Naive thymus-derived CD4-positive, alpha-beta T cell (primary cell): ENCODE results near the gene C9orf85. TPM values are rescaled to one million over a fixed set of nuclear protein-coding genes. Genes with fewer than 3 reads are reported as not detected.

ENCODE experiments used
- ATAC-seq: fragments of 150-1000 bp; cut with Tn5 transposase; 2 replicates; pipeline ENCODE4 v1.10.0; 2021; ENCODE audit warnings: mild to moderate bottlenecking, moderate library complexity
- CTCF ChIA-PET: fragments of 350-600 bp; sonication (Branson Sonifier 250); formaldehyde crosslinking; loops from one replicate; lab custom pipeline; 2021; ENCODE audit warnings: antibody characterized with exemption; lab: Charles Lee
- POLR2A ChIA-PET: fragments of 350-600 bp; sonication (Branson Sonifier 250); formaldehyde crosslinking; loops from one replicate; lab custom pipeline; 2021; ENCODE audit warnings: antibody characterized with exemption, inconsistent platforms; lab: Charles Lee
- DNase-seq, 9 donors: peaks; one replicate each; pipeline versions ENCODE4 v3.0.0 to v3.0.0-alpha.2; 2020 to 2022; ENCODE audit warnings: mixed read lengths in 1 of 9
- H3K27ac ChIP-seq: one replicate; pipeline ENCODE4 v1.7.0; 2013; ENCODE audit warnings: mild to moderate bottlenecking, low read depth, low read length, moderate library complexity
- H3K27me3 ChIP-seq, 2 donors: one replicate each; pipeline ENCODE4 v1.7.0; 2013; ENCODE audit warnings: low read length in 2 of 2, mild to moderate bottlenecking in 2 of 2, moderate library complexity in 2 of 2; ENCODE audit not compliant: control insufficient read depth in 2 of 2, insufficient read depth in 2 of 2
- H3K36me3 ChIP-seq, 3 experiments: 1 replicate in 2 of 3; 2 replicates in 1 of 3; pipeline ENCODE4 v1.7.0; 2013; ENCODE audit warnings: low read length in 3 of 3, mild to moderate bottlenecking in 3 of 3, moderate library complexity in 1 of 3; ENCODE audit not compliant: insufficient read depth in 3 of 3, control insufficient read depth in 2 of 3
- H3K4me1 ChIP-seq, 2 donors: one replicate each; pipeline ENCODE4 v1.7.0; 2013; ENCODE audit warnings: low read length in 2 of 2, mild to moderate bottlenecking in 2 of 2, moderate library complexity in 1 of 2; ENCODE audit not compliant: control insufficient read depth in 2 of 2, insufficient read depth in 2 of 2
- H3K4me3 ChIP-seq: 2 replicates; pipeline ENCODE4 v1.7.0; 2013; ENCODE audit warnings: mild to moderate bottlenecking, low read length
- H3K9me3 ChIP-seq, 3 experiments: 1 replicate in 2 of 3; 2 replicates in 1 of 3; pipeline ENCODE4 v1.7.0; 2013; ENCODE audit warnings: low read length in 3 of 3; ENCODE audit not compliant: control insufficient read depth in 2 of 3
- H3K27ac Mint-ChIP-seq, 9 donors: one replicate each; pipeline ENCODE4 v1.8.0; 2020 to 2022; ENCODE audit warnings: mixed read lengths in 9 of 9, mild to moderate bottlenecking in 8 of 9, moderate library complexity in 5 of 9, inconsistent platforms in 2 of 9
- H3K27me3 Mint-ChIP-seq, 5 donors: one replicate each; pipeline ENCODE4 v1.8.0; 2021 to 2022; ENCODE audit warnings: mixed read lengths in 5 of 5, mild to moderate bottlenecking in 1 of 5
- H3K36me3 Mint-ChIP-seq, 5 donors: one replicate each; pipeline ENCODE4 v1.8.0; 2020 to 2022; ENCODE audit warnings: mixed read lengths in 5 of 5, mild to moderate bottlenecking in 3 of 5, inconsistent platforms in 1 of 5
- H3K4me1 Mint-ChIP-seq, 7 donors: one replicate each; pipeline ENCODE4 v1.8.0; 2020 to 2022; ENCODE audit warnings: mixed read lengths in 7 of 7, mild to moderate bottlenecking in 3 of 7, inconsistent platforms in 1 of 7
- H3K4me3 Mint-ChIP-seq, 10 donors: one replicate each; pipeline ENCODE4 v1.8.0; 2020 to 2022; ENCODE audit warnings: mild to moderate bottlenecking in 10 of 10, mixed read lengths in 10 of 10, moderate library complexity in 6 of 10, inconsistent platforms in 2 of 10
- H3K9me3 Mint-ChIP-seq, 11 donors: one replicate each; pipeline ENCODE4 v1.8.0; 2020 to 2022; ENCODE audit warnings: mixed read lengths in 11 of 11, mild to moderate bottlenecking in 4 of 11, inconsistent platforms in 1 of 11, moderate library complexity in 1 of 11
- intact Hi-C, 2 donors: fragments of 100-400 bp; cut with micrococcal nuclease; formaldehyde crosslinking; loops; one replicate each; pipeline ENCODE4 v1.15.1; 2023
- polyA plus RNA-seq, 2 donors: library from polyadenylated mRNA; unstranded; fragments of 300-500 nt; fragmentation: Illumina TruSeq; gene quantifications; one replicate each; pipeline ENCODE4 v1.2.3, GENCODE V29; 2021
- total RNA-seq, 6 experiments: library from RNA in 5 of 6; stranded (reverse) in 5 of 6; gene quantifications; 1 replicate in 5 of 6; 2 replicates in 1 of 6; pipeline ENCODE4 v1.2.3 and lab custom pipeline; 2021 to 2026

Gene C9orf85
- total and polyA plus RNA-seq, 7 experiments from 2014 or later: 4.8 to 13.9 (median 9.1) TPM

GRCh38 chr9:71878327-71879274, 32.8 kb upstream of the C9orf85 start:
- no peak for DNase-seq
- H3K9me3 Mint-ChIP-seq: peaks cover 7 to 60% (median 31%) of the 10 kb centered on the region in 11 donors
- no peak overlapping the region for H3K27ac Mint-ChIP-seq
- Histone ChIP-seq H3K9me3 (peaks cover 0 to 21% (median 0%) of the 10 kb centered on the region in 3 experiments), H3K27me3 (no peaks in the 10 kb centered on the region), H3K27ac (no peak overlapping the region), H3K4me1 (no peaks in the 10 kb centered on the region), H3K36me3 (no peaks in the 10 kb centered on the region), H3K4me3 (no peak overlapping the region)
- ATAC-seq: no peak
- no peaks in the 10 kb centered on the region for H3K27me3 Mint-ChIP-seq
- H3K4me1 Mint-ChIP-seq: peaks cover 10 to 35% (median 27%) of the 10 kb centered on the region in 7 donors
- H3K36me3 Mint-ChIP-seq: peaks cover 23 to 57% (median 52%) of the 10 kb centered on the region in 5 donors
- POLR2A ChIA-PET: no interaction called here
- H3K4me3 Mint-ChIP-seq: peak overlapping the region in 1 of 10 donors; percentile 22
- intact Hi-C loops: no loop called here
- CTCF ChIA-PET: interaction anchor here (0.9 kb wide), 1 partner anchor 147 kb away, joined by 3 read pairs; no protein-coding TSS in a partner anchor

GRCh38 chr9:71879644-71880174, 31.7 kb upstream of the C9orf85 start:
- H3K27me3 Mint-ChIP-seq: no peaks in the 10 kb centered on the region
- peak overlapping the region in 1 of 9 donors; percentile 11 for H3K27ac Mint-ChIP-seq
- ChIA-PET CTCF (no interaction called here), POLR2A (no interaction called here)
- peaks cover 10 to 71% (median 40%) of the 10 kb centered on the region in 11 donors for H3K9me3 Mint-ChIP-seq
- no peaks in the 10 kb centered on the region for H3K27me3 ChIP-seq
- DNase-seq: no peak
- no peak overlapping the region for H3K4me3 ChIP-seq
- H3K4me1 ChIP-seq: no peaks in the 10 kb centered on the region
- no peaks in the 10 kb centered on the region for H3K36me3 ChIP-seq
- H3K9me3 ChIP-seq: peaks cover 0 to 27% (median 0%) of the 10 kb centered on the region in 3 experiments
- peak overlapping the region in 1 of 10 donors; percentile 22 for H3K4me3 Mint-ChIP-seq
- ATAC-seq: no peak
- H3K36me3 Mint-ChIP-seq: peaks cover 26 to 66% (median 59%) of the 10 kb centered on the region in 5 donors
- intact Hi-C loops: no loop called here
- peaks cover 10 to 39% (median 27%) of the 10 kb centered on the region in 7 donors for H3K4me1 Mint-ChIP-seq
- H3K27ac ChIP-seq: no peak overlapping the region

GRCh38 chr9:71884005-71884404, 27.4 kb upstream of the C9orf85 start:
- H3K4me1 ChIP-seq: peaks cover 0 to 16% of the 10 kb centered on the region in 2 donors
- POLR2A ChIA-PET: no interaction called here
- no peak overlapping the region for H3K27ac ChIP-seq
- ATAC-seq: no peak
- Mint-ChIP-seq H3K27me3 (no peaks in the 10 kb centered on the region), H3K9me3 (peaks cover 7 to 56% (median 28%) of the 10 kb centered on the region in 11 donors), H3K36me3 (peaks cover 19 to 59% (median 51%) of the 10 kb centered on the region in 5 donors), H3K4me1 (peaks cover 27 to 59% (median 49%) of the 10 kb centered on the region in 7 donors), H3K27ac (peak overlapping the region in 1 of 9 donors; percentile 14), H3K4me3 (no peak overlapping the region)
- H3K36me3 ChIP-seq: no peaks in the 10 kb centered on the region
- no peaks in the 10 kb centered on the region for H3K27me3 ChIP-seq
- intact Hi-C loops: no loop called here
- CTCF ChIA-PET: interaction anchor here (0.6 to 0.7 kb wide), 2 partner anchors 24 to 436 kb away, joined by 3 read pairs; no protein-coding TSS in a partner anchor
- no peak overlapping the region for H3K4me3 ChIP-seq
- H3K9me3 ChIP-seq: peaks cover 0 to 18% (median 0%) of the 10 kb centered on the region in 3 experiments
- DNase-seq: no peak

- CTCF ChIA-PET: no interaction called here
Observed at GRCh38 chr9:71885467-71885866, 26.0 kb upstream of the C9orf85 start.

GRCh38 chr9:71886015-71886414, 25.4 kb upstream of the C9orf85 start:
- Histone ChIP-seq H3K27ac (no peak overlapping the region), H3K9me3 (peaks cover 0 to 13% (median 0%) of the 10 kb centered on the region in 3 experiments), H3K4me1 (peaks cover 0 to 16% of the 10 kb centered on the region in 2 donors), H3K36me3 (no peaks in the 10 kb centered on the region), H3K27me3 (no peaks in the 10 kb centered on the region), H3K4me3 (no peak overlapping the region)
- DNase-seq: no peak
- H3K4me1 Mint-ChIP-seq: peaks cover 29 to 59% (median 44%) of the 10 kb centered on the region in 7 donors
- H3K4me3 Mint-ChIP-seq: peak overlapping the region in 2 of 10 donors; percentile 41 to 47
- H3K27me3 Mint-ChIP-seq: no peaks in the 10 kb centered on the region
- ChIA-PET CTCF (interaction anchor here (0.6 kb wide), 1 partner anchor 33 kb away, joined by 3 read pairs; no protein-coding TSS in a partner anchor), POLR2A (interaction anchor here (0.6 to 0.9 kb wide), 2 partner anchors 11 to 35 kb away, joined by 3 to 5 read pairs; no protein-coding TSS in a partner anchor)
- H3K9me3 Mint-ChIP-seq: peaks cover 4 to 36% (median 17%) of the 10 kb centered on the region in 11 donors
- H3K36me3 Mint-ChIP-seq: peaks cover 10 to 51% (median 37%) of the 10 kb centered on the region in 5 donors
- peak overlapping the region in 3 of 9 donors; percentile 32 to 76 (median 60) for H3K27ac Mint-ChIP-seq
- intact Hi-C loops: loop anchor here (1.0 to 5.0 kb wide), 2 partner anchors 11 to 44 kb away; no protein-coding TSS in a partner anchor
- no peak for ATAC-seq

More at GRCh38 chr9:71885467-71885866, 26.0 kb upstream of the C9orf85 start:
- intact Hi-C loops: loop anchor here in 1 of 2 donors (5.0 kb wide), 1 partner anchor 43 kb away; no protein-coding TSS in a partner anchor
- H3K27me3 ChIP-seq: no peaks in the 10 kb centered on the region
- peaks cover 0 to 16% of the 10 kb centered on the region in 2 donors for H3K4me1 ChIP-seq
- H3K4me3 ChIP-seq: no peak overlapping the region
- peaks cover 28 to 58% (median 47%) of the 10 kb centered on the region in 7 donors for H3K4me1 Mint-ChIP-seq
- POLR2A ChIA-PET: no interaction called here
- H3K27me3 Mint-ChIP-seq: no peaks in the 10 kb centered on the region
- DNase-seq: no peak
- H3K4me3 Mint-ChIP-seq: peak overlapping the region in 2 of 10 donors; percentile 14 to 24
- ATAC-seq: no peak
- no peaks in the 10 kb centered on the region for H3K36me3 ChIP-seq
- peaks cover 12 to 54% (median 40%) of the 10 kb centered on the region in 5 donors for H3K36me3 Mint-ChIP-seq
- peaks cover 7 to 41% (median 20%) of the 10 kb centered on the region in 11 donors for H3K9me3 Mint-ChIP-seq
- no peak overlapping the region for H3K27ac ChIP-seq
- H3K27ac Mint-ChIP-seq: peak overlapping the region in 6 of 9 donors; percentile 29 to 67 (median 44)
- H3K9me3 ChIP-seq: peaks cover 0 to 13% (median 0%) of the 10 kb centered on the region in 3 experiments

GRCh38 chr9:71886541-71886940, 24.9 kb upstream of the C9orf85 start:
- Histone ChIP-seq H3K4me3 (no peak overlapping the region), H3K9me3 (peaks cover 0 to 12% (median 0%) of the 10 kb centered on the region in 3 experiments), H3K36me3 (no peaks in the 10 kb centered on the region), H3K27me3 (no peaks in the 10 kb centered on the region), H3K27ac (no peak overlapping the region), H3K4me1 (peaks cover 0 to 16% of the 10 kb centered on the region in 2 donors)
- H3K4me3 Mint-ChIP-seq: peak overlapping the region in 7 of 10 donors; percentile 28 to 58 (median 45)
- POLR2A ChIA-PET: interaction anchor here (0.6 to 0.9 kb wide), 2 partner anchors 11 to 34 kb away, joined by 3 to 5 read pairs; no protein-coding TSS in a partner anchor
- peaks cover 4 to 31% (median 14%) of the 10 kb centered on the region in 11 donors for H3K9me3 Mint-ChIP-seq
- peaks cover 5 to 49% (median 31%) of the 10 kb centered on the region in 5 donors for H3K36me3 Mint-ChIP-seq
- H3K4me1 Mint-ChIP-seq: peaks cover 31 to 62% (median 44%) of the 10 kb centered on the region in 7 donors
- ATAC-seq (no peak), DNase-seq (peak in 3 of 9 donors; percentile 9 to 15 (median 13))
- intact Hi-C loops: loop anchor here (1.0 to 5.0 kb wide), 2 partner anchors 11 to 44 kb away; no protein-coding TSS in a partner anchor
- no peaks in the 10 kb centered on the region for H3K27me3 Mint-ChIP-seq
- peak overlapping the region in 6 of 9 donors; percentile 25 to 76 (median 58) for H3K27ac Mint-ChIP-seq
- CTCF ChIA-PET: interaction anchor here (0.6 kb wide), 1 partner anchor 33 kb away, joined by 3 read pairs; no protein-coding TSS in a partner anchor
